Renal cortical epithelial cell (primary cell): ENCODE measurements around the gene SPINK2. TPM values are rescaled to one million over a fixed set of nuclear protein-coding genes. Genes with fewer than 3 reads are reported as not detected.

ENCODE experiments used
- DNase-seq: peaks from one replicate; pipeline ENCODE4 v3.0.0-alpha.2; 2011; ENCODE audit warnings: low read depth
- total RNA-seq: library from RNA; depleted of rRNA; stranded (reverse); fragments of >200 nt; gene quantifications from 2 replicates; pipeline ENCODE4 v1.2.3, GENCODE V29; 2014

SPINK2 gene, protein sequence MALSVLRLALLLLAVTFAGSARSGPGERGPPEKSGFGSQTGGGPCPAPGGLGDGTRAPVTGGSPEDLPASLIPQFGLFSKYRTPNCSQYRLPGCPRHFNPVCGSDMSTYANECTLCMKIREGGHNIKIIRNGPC
- total RNA-seq = 0.45 TPM in 1 of 2 replicates, not detected in the other

DNA sequence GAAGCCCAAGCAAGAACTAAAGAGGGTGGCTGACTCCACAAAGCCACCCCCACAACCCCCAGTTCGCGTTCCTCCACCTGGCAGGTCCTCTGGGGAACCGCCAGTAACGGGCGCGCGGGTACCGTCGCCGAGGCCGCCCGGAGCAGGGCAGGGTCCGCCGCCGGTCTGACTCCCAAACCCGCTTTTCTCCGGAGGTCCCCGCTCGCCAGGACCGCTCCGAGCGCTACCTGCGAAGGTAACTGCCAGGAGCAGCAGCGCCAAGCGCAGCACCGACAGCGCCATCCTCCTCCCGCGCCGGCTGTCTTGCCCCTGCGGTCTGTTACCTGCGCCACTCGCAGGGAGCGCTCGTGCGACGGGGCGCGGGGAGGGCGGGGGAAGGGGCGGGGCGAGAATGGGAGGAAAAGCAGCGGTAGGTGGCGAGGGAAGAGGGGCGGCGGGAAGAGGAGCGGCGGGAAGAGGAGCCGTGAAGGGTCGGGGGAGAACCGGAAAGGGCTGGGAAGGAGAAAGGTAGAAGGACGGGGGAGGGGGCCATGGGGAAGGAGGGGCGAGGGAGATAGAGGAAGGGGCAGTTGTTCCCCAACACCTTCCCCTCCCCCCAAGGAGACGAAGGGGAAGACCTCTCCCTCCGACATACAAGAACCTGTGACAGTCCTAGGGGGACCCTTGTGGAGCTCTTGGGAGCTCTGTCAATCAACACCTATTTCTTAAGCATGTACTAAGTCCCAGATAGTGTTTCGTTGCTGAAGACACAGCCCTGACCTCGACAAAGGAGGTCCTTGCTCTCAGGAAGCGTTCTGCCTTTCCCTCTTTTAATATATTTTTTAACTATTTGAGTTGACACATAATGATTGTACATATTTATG is at the start of gene SPINK2:
SPINK2 (minus strand) TSS at position 321 of the 863 bp plus-strand sequence; CDS start at position 282, 39 bp downstream.
- no peak for DNase-seq

DNA sequence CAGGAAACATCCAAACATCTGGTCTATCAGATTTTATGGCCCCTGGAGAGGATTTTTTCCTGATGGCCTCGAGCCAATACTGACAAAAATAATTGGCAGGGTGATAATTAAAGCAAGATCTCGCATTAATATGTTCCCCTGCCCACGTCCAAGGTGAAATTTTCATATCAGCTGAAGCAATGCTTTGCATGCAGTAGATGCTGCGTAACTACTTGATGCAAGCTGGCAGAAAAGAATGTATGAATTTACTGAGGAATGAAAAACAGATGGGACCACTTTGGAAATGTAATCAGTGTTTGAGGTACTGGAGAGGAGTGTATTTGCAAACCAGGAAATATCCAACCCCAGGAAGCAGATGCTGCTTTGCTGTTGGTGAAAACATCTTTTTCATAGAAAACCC is 49.4 kb upstream of the SPINK2 start:
- no peak for DNase-seq

DNA sequence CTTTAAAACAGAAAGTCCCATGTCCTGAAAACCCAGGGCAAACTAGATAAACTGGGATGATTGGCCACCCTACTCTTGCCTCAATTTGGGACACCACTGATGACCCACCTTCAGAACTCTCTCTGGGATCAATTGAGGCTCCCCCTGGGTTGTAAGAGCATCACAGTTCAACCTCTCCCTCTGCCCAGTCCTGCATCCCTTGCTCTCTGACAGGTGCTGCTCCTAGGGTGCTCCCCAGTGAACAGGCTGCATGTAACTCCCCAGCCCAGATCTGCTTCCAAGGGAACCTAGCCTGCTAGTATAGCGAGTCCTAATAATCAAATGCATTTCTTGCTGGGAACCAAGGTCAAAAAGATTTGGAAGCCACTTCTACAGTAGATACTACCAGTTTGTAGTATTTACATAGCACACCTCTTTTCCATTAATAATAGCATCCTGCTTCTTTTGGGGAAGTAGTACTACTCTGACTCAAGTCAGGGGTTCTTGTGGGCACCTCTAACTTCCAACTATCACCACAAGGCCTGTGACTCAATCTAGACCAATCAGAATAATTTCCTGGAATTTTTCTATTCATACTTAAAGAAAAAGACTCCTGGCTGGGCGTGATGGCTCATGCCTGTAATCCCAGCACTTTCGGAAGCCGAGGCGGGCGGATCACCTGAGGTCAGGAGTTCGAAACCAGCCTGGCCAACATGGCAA is 42.1 kb upstream of the SPINK2 start:
- DNase-seq = no peak

DNA sequence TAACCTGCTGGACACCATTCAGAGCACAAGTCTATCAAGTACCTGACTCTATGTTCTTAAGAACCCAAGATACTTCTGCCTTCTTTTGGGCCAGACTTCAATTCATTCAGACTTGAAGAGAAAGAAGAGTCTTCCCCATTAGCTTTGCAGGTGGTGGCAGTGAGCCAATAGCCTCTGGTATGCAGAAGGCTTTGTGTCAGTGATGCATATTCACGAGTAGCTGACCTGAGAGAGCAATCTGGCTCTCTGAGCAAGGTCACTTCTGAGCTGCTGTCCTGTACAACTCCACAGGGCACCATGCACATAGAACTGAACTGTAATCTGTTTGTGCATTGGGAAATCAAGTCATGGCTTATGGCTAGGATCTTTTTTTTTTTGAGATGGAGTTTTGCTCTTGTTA is 39.9 kb upstream of the SPINK2 start:
- peak; percentile 39 for DNase-seq

DNA sequence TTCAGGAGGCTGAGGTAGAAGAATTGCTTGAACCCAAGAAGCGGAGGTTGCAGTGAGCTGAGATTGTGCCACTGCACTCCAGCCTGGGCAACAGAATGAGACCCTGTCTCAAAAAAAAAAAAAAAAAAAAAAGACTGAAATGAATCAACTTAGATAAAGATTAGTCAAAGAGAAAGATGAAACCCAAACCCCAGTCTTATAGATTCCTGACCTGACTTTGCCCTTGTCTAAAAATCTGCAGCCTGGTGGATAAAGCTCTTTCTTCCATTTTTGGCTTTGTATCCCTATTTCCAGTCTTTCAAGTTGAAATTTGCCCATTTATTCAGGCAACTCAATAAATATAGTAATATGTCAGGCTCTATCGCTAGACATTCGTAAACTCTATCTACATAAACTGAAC is 39.3 kb upstream of the SPINK2 start:
- no peak for DNase-seq

DNA sequence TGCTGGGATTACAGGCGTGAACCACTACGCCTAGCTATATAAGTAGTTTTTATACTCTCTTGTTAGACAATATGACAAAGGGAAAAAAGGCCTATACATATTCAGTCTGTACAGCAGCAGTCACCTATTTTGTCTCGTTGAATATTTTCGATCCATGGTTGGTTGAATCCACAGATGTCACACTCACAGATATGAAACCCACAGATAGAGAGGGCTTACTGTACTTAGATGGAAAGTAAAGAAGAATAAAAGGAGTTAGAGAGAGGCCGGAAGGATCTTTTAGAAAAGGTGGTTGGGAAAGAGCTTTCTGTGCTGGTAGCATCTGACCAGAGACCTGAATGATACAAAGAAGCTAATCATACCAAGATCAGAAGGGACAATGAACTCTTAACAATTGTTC is 38.3 kb upstream of the SPINK2 start:
- no peak for DNase-seq

DNA sequence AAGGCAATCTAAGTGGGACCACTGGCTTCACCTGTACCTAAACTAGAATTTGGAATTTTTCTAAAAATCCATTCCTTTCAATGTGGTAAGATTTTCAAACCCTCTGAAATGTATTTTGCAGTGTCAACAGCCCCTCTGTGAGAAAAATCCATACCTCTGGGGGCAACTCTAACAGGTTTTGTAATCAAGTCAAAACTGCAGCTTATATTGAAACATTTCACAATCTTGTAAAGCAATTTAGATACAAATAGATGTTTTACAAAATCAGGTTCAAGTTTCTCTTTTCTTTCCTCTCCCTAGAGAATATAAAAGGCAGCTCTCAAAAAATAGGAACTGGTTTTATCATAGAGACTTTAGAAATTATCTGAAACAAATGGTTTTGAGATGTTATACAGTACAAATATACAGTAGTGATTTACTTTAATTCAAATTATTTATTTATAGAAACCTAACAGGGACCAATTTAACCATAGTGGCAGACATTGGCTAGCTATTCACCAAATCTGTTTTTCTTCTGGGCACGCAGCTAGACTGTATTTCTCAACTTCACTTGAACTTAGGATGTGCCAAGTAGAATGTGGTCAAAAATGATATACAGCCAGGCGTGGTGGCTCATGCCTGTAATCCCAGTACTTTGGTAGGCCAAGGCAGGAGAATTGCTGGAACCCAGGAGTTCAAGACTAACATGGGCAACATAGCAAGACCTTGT is 36.3 kb upstream of the SPINK2 start:
- DNase-seq = no peak

DNA sequence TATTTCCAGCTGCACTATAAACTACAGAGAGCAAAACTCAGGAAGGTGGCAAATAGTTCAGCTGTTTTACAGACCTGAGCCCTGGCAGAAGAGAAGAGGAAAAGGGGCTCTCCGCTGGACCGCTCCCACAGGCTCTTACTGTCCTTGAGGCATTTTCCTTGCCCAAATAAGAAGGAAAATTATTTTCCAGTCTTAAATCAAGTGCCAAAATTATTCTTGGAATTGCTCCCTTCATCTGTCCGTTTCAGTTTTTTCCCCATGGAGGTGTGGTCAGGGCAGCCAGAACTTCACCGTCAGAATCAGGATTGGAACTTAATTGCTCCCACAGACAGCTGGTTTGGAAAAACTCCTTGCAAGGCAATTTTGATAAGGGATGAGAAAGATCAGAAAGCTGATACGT is 35.2 kb upstream of the SPINK2 start:
- no peak for DNase-seq

DNA sequence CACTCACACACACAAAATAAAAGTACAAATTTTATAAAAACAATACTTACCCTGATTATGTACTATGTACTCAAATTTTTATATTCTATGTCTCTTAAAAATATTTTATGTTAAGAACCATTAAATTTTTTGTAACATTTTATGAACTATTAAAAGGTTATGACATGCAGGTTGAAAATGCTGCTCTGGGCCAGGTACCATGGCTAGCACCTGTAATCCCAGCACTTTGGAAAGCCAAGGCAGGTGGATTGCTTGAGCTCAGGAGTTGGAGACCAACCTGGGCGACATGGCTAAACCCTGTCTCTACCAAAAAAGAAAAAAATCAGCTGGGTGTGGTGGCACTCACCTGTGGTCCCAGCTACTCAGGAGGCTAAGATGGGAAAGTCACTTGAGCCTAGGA is 29.4 kb upstream of the SPINK2 start:
- no peak for DNase-seq

DNA sequence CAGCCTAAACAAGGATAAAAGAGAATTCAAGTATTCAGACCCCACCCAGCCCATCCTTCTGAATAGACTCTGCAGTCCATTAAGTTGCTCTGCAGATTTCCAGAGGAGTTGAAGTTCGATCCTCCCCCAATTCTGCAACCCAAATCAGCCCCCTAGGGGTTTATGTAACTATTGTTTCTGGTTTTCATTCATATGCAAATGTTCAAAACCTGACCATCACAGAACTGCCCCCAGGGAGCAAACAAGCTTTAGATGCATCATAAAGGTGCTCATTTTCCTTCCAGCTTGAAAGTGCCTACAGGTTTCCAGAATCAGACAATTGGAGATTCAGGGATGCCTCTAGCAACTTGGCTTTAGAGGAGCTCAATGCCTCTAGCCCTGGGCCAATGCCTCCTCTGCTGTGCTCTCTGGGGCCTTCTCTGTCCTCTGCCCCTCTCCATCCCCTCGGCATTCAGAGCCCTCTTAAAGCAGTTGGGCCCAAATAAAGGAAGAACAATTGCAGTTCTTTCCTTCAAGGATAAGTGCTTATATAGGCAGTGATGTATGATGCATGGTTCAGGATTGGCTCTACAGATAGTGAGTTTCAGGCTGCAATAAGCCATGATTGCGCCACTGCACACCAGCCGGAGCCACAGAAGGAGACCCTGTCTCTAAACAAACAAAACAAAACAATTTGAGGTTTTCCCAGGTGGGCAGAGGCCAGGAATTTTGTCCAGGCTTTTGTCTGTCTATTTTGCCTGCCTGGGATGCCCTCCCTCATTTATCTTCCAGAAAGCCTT is 23.5 kb upstream of the SPINK2 start:
- DNase-seq = no peak

DNA sequence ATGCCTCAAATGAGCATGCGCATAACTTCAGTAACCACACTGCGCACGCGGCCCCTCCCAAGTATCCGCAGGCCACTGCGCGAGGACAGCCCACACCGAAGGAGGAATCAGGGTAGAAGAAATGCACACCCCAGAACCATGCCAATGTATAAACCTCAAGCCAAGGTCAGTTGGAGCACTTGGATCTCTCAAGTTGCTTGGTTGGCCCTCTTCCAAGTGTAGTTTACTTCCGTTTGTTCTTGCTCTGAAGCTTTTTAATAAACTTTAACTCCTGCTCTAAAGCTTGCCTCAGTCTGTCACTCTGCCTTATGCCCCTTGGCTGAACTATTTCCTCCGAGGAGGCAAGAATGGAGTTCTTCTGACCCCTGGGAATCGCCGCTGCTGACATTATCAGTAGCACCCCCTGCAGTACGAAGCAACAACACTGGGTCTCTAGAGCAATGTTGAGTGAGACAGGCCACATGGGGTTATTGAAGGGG is 22.0 kb upstream of the SPINK2 start:
- DNase-seq = peak; percentile 41

DNA sequence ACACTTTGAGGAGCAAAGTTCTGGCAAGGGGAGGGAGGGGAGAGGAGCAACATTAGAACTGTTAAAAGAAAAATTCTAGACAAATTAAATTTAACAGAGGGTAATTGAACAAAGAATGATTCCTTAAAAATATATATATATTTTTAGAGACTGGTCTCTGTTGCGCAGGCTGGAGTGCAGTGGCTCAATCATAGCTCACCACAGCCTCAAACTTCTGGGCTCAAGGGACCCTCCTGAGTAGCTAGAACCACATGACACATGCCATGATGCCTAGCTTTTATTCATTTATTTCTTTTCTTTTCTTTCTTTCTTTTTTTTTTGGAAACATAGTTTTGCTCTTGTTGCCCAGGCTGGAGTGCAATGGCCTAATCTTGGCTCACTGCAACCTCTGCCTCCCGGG is 19.1 kb upstream of the SPINK2 start:
- DNase-seq = no peak

DNA sequence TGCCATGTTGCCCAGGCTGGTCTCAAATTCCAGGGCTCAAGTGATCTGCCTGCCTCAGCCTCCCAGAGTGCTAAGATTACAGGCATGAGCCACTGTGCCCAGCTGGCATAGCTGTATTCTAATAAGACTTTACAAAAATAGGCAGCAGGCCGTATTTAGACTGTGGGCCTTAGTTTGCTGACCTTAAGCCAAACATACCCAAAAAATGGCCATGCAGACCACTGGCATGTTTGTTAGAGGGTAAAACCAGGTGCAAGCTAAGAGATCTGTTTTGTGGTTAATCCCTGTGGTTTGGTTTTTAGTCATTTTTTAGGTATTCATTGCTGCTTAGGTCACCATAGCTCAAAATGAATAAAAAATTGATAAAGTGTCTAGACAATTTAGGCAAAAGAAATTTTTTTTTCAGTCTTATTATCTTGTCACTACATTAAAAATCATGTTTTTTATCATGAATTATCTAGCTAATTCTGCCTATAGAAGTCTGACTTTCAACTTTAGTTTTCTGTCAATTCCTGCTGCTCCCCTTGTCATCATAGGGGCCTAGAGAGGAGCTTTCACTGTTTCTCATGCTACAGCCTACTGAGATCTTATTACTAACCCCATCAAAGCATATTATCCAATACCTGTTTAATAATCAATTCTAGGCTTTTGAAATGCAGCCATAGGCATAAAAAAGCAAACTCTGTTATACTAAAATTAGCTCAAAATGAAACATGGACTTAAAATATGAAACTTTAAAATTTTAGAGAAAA is 7.5 kb upstream of the SPINK2 start:
- no peak for DNase-seq

DNA sequence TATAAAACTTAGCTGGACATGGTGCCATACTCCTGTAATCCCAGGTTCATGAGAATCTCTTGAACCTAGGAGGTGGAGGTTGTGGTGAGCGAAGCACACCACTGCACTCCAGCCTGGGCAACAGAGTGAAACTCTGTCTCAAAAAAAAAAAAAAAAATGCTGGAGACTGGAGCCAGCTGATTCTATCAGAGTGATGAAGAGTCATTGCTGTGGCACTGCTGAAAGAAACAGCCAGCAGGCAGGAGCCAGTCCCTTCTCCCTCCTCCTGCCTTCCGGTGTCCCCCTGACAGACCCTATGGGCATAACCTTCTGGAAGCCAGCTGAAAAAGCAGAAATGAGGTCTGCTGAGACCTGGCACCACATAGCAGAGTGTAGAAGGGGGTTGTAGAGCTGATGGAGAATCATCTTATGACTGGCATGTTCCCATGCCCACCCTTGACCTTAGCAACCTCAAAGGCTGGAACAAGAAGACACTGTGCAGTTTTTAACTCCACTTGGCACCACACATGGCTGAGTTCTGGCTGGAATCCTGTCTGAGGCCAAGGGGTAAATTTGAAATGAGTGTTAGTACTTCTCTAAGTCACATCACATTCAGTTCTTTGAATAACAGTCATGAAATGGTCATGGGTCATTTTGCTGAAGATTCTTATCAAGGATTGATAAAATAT is 2.6 kb upstream of the SPINK2 start:
- DNase-seq = no peak

DNA sequence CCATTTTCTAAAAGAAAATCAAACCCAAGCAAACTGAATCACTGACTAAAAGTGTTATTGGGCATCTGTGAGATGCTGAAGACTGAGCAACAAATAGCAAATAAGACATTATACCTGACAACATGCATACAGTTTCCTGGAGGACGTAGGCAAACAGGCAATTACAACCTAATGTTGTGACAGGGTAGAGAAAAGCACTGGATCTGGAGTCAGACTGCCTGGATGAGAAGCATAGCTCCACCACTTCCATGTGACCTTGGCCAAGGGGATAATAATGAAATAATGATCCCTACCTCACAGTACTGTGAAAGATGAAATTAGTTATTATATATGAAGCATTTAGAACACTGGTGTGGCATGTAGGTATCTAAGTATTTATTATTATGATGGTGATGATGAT is 2.7 kb downstream of the SPINK2 start:
- DNase-seq = no peak

DNA sequence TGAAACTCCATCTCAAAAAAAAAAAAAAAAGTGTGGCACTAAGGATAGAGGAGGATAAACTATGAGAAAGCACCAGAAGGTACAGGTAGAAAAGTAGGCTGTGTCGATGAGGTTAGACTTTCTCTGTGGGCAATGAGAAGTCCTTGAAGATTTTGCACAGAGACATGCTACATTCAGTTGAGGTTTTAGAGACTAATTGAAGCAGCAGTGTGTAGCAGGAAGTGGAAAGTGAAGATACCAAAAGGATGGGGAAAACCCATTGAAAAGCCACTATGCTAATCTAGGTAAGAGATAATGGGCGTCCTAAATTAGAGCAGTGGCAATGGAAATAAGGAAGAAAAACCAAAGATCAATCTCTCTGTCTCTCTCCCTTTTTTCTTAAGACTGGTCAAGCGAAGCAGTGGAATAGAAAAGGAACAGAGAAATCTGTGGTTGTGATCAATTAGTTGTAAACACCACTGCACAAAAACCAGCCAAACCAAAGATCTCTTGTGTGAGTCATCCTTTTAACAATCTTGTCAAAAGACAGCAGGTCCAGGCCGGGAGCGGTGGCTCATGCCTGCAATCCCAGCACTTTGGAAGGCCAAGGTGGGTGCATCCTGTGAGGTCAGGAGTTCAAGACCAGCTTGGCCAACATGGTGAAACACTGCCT is 3.5 kb downstream of the SPINK2 start:
- DNase-seq = peak; percentile 72

DNA sequence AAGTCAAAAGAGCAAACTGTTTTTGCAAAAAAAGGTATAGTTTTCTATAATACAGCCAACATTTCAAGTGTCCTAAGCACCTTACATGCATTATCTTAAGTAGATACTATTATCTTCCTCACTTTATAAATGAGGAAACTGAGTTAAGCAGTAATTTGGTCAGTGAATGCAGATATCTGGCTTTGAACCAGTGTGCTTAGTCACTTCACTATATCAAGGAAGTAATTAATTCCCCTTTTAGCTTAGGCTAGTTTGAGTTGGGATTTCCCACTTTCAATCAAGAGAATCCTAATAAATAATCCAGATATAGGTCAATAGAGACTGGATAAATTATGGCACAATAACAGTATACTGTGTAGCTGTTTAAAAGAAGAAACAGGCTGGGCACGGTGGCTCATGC is 14.8 kb downstream of the SPINK2 start:
- no peak for DNase-seq

DNA sequence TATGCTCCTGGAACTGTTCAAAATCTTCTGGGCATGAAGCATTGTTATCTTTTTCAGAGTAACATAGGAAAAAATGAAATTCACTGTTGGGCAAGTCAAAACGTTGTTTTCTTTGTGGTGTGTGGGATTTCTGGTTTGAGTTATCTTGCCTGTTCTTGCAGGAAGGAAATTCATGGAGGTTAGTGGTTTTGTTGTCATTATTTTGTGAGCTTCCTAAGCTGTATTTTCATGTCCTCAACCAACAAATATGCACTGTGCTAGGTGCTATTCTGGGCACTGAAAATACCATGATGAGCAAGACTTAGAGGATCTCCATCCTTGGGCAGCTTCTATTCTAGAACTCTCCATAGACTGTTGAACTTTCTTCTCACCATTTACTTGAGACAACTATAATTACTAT is 16.9 kb downstream of the SPINK2 start:
- DNase-seq = no peak

DNA sequence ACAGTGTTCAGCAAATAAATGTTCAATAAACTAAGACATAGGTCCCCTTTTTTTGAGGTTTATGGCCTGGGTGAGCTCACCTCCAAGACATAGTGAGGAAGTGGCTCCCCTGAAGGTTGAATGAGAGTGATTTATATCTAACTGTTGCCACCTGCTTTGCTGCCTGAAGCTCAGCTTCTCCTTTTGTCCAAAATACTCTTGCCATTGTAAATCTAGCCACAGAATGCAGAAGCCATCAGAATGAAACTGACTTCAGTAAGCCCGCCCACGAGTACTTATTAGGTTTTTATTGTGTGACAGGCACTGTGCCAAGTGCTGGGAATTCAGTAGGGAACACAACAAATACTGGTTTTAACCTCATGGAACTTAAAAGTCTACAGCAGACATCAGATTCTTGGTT is 18.0 kb downstream of the SPINK2 start:
- peak; percentile 52 for DNase-seq
